NOMO-1 (cell line): ENCODE results near the gene CLEC2L.

Source experiments
- DNase-seq, 2 experiments: peaks; one replicate each; lab custom pipeline; 2025; ENCODE audit not compliant: unreplicated experiment in 2 of 2; lab: John Stamatoyannopoulos, UW

The CLEC2L gene

DNA sequence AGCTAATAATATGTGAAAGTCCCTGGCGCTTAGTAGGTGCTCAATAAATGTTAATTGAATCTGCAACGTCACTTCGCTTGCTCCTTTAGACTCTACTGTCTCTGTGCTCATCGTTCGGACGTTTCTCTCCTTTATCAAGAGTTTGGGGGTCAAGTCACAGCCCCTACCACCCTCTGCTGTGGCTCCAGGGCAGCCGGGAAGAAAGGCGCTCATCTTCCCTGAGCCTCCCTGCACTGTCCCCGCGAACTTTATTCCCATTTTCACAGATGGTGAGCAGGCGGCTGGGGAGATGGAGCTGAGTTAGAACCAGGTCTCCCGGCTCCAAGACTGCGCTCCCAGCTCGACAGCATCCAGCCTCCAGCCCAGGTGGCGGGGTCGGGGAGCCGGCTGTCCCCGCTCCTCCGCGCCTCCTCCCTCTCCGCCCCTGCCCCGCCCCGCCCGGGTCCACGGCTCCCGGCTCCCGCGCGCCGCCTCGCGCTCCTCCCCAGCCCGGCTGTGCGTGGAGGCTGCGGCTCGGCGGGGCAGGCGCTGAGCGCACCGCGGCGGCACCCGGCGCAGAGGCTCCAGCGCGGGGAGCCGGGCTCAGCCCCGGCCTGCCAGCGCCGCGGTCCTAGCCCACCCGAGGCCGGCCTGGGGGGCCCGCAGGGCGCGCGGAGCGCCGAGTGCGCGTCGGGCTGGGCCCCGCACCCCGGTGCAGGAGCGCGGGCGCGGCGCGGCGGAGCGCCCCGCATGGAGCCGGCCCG, at the start of gene CLEC2L:
Gene CLEC2L (plus strand): TSS at position 487 of the 743 bp plus-strand sequence. CDS start 243 bp downstream, at position 730.
- no peak for DNase-seq

DNA sequence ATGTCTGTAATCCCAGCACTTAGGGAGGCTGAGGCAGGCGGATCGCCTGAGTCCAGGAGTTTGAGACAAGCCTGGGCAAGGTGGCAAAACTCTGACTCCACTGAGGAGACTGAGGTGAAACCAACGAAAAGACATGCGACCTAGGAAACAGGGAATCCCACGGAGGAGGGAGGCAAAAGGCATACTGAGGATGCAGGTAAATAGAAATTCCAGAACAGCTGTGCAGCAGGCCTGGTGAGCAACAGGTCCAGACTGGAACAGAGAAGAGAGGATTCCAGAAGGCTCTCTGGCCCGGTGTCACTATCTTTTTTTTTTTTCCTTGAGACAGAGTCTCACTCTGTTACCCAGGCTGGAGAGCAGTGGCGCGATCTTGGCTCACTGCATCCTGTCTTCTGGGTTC, 47.3 kb upstream of the CLEC2L start:
- DNase-seq: no peak

DNA sequence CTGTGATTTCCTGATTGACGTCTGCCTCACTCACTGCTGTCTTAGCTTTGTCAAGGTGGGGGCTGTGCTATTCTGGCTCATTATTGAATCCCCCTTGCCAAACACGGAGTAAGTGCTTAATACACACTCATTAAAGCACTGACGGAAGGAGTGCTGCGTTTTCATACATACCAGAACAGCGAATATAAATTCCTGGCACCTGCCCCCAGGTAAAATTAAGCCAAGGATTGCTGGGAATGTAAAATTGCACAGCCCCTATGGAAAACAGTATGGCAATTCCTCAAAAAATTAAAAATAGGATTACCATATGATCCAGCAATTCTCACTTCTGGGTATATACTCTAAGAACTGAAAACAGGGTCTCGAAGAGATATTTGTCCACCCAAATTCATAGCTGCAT, 46.6 kb upstream of the CLEC2L start:
- DNase-seq: no peak

DNA sequence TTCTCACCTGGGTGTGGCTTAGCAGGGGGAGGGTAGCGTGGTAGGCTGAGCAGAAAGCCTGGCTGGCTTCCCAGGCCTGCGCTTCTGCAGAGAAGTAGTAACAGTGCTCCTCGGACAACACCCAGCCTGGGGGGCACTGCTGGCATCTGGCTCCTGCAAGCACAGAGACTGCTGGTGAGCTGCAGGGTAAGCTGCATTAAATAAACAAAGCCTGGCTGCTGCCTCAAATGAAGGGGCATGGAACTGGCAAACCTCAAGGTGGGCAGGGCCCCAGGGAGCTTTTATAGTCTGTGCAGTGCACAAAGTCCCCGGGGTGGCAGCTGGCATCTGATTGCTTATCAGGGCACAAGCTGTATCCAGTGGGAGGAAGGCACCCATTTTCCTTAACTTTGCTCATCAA, 43.9 kb upstream of the CLEC2L start:
- no peak for DNase-seq

DNA sequence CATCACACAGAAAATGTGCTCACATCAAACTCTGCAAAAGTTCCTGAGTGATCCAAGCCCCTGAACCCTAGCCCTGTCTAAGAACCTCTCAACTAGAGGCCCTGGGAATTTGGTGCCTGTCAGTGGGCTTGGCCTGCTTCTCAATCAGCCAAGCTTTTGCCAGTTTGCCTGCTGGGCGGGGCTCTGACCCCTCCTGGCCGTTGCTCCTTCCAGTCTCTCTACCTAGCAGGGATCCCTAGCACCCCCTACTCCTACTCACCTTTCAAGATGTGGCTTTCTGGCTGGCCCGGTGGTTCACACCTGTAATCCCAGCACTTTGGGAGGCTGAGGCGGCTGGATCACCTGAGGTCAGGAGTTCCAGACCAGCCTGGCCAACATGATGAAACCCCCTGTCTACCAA, 42.1 kb upstream of the CLEC2L start:
- no peak for DNase-seq

DNA sequence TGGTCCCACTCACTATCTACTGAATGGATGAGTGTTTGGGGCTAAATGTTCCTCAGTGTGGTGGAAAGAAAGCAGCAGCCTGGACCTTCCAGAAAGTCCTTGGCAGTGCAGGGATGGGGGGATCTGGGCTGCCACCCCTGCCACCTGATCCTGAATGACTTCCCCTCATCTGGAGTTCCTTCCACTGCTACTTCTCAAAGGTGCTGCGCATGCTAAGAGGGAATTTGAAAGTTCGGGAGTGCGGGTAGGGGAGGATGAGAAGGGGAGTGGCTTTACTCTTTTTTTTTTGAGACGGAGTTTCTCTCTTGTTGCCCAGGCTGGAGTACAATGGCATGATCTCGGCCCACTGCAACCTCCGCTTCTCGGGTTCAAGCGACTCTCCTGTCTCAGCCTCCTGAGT, 41.4 kb upstream of the CLEC2L start:
- no peak for DNase-seq

DNA sequence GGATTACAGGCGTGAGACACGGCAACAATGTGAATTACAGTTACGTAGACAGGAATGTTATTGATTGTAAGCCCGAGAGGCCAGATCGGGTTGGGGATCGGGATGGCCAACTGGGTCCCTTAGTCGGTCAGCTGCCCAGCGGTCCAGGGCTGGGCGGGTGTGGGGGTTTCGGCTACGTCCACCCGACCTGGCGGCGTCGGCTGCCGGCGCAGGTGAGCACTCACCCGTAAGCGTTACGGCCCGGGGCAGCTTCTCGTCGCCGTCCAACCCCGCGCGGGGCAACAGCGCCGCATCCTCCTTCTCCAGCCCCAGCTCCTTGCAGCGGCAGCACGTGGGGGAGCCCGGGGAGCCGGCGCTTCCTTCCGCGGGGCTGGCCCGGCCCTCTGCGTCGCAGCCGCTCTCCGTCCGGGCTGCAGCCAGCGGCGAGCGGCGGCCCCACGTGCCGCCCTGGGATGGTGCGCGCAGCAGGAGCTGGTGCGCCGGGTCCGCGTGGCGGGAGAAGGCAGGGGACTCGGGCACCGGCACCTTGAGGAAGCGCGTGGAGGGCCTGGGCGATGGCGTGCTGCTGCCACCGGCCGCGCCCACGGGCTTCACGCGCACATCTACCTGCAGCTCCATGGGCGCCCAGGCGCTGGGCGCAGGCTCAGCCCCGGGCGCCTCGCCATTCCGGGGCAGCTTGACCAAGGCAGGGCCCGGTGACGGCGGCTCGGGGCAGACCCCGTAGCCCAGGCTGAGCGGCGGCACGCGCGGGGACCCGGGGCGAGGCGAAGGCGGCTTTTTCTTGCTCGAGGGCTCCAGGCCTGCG, 40.6 kb upstream of the CLEC2L start:
- no peak for DNase-seq

DNA sequence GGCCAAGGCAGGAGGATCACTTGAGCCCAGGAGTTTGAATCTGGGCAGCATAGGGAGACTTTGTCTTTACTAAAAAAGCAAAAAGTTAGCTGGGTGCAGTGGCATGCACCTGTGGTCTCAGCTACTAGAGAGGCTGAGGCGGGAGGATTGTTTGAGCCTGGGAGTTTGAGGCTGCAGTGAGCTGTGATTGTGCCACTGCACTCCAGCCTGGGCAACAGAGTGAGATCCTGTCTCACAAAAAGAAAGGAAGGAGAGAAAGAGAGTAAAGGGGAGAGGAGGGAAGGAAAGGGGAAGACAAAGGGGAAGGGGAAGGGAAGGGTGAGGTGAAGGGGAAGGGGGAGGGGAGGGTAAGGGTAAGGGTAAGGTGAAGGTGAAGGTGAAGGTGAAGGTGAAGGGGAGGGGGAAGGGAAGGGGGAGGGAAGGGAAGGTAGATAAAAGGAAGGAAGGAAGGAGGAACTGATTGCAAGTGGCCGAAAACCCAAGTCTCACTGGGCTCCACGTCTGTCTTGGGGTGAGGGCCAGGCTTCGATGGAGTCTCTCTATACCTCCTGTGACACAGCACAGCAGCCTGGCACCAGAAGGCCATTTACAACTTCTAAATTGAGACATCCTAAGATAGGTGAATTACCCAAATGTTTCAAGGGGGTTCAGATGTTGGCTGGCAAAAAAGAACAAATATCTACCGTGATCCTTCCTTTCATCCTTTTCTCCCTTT, 36.0 kb upstream of the CLEC2L start:
- DNase-seq: no peak

DNA sequence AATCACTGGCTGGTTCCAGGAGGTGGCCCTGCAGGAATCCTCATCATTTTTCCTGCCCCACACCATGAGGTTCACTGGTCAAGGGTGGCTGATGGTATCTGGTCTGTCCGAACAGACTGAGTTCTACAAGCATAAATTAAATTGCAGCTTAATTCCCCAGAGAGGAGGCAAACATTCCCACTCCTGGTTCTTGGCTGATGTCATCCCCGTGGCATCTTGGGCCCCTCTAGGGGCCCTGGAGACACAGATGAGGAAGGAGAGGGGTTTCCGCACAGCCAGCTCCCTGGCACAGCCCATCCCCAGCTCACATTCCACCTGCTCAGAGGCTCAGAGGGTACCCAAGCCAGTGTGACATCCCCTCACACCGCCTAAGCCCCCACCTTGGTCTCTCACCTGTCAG, 34.7 kb upstream of the CLEC2L start:
- DNase-seq: no peak

DNA sequence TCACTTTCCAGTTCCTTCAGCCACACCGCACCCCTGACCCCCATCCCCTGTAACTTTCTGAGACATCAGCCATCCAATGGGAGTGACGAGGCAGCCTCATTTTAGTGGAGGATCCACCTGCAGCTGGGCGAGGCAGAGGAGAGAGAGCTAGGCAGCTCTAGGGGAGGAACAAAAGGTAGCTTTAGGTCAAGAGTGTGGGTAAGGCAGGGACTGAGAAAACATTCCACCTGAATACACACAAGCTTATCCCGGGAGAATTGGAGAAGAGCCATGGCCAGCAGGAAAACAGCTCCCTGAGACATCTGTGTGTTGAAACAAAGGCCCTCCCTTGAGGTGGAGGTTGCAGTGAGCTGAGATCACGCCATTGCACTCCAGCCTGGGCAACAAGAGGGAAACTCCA, 33.4 kb upstream of the CLEC2L start:
- no peak for DNase-seq

DNA sequence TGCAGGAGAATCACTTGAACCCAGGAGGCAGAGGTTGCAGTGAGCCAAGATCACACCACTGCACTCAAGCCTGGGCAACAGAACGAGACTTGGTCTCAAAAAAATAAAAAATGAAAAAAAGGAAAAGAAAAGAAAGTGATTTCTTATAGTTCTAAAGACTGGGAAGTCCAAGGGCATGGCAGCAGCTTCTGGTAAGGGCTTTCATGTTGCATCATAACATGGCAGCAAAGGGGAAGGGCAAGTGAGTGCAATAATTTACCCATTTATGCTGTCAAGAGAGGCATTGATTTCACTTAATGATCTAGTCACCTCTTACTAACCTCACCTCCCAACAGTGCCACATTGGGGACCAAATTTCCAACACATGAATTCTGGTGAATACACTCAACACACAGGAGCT, 31.2 kb upstream of the CLEC2L start:
- DNase-seq: no peak

DNA sequence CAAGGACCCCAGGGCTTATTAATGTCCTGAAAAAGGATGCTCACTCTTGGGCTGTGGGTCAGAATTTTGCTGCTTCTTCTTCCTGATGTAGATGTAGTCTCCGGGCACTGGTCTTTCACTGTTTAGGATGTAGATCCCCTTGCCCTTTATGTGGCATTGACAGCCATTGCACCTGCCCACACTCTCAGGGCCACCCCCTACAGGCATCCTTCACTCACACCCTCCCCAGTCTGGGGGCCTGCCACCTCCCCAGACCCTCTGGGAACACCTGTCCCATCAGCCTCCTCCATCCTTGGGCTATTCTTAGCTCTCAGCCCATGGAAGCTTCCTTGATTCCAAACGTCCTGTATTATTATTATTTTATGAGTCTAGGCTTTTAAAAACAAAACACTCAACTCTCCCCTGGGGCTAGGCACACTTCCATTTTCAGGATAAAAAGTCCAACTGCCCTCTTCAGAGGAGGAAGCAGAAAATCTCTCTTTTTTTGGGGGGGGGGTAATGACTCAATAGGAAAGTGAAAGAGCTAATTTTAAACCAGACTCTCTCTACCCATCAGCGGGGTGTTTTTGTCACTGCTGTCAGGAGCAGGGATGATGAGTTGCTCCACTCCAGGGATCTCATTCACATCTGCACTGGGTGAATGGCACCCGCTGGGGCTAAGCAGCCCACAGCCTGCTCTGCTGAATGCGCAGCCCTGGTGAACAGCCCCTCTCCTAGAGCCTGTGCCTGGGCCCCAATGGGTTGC, 28.5 kb upstream of the CLEC2L start:
- DNase-seq: peak in 1 of 2 experiments; percentile 7

DNA sequence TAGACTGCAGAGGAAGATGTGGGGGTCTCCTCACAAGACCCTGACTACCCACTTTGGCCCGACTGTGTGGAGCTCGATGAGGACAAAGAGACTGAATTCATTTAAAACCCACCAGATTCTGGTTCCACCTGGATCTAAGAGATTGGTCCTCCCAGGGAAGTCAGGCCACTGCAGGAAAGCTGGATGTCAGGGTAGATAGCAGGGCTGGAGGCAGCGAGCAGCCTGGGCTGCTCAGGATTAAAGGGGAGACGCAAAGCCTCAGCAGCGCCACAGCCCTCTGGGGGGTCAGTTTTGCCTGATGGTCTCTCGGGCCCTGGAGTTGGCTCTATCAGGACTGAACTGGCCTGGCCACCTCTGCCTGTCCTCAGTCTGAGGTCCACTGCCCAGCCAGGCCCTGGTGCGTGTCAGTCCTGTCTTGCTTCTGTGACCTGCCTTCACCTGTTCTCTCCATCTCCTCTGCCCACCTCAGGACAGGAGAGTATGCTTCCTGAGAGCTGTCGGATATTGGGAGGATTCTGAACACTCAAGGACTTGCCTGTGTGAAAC, 27.8 kb upstream of the CLEC2L start:
- no peak for DNase-seq

DNA sequence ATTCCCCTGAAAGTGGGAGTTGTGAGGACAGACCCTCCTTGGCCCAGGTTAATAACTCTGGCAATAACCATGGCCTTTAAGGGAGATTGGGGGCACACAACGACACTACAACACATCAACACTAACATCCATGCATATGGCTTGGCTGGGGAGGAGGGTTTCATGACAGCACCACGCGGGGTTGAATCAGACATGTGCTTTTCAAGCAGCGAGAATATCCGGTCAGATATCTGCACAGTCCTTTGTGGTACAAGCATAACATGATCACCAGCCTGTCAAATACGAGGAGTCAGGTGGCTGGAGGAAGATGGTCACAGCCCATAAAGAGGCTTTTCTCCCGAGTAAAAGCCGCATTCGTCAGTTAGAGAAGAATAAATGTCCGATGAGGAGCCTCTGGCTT, 27.0 kb upstream of the CLEC2L start:
- no peak for DNase-seq

DNA sequence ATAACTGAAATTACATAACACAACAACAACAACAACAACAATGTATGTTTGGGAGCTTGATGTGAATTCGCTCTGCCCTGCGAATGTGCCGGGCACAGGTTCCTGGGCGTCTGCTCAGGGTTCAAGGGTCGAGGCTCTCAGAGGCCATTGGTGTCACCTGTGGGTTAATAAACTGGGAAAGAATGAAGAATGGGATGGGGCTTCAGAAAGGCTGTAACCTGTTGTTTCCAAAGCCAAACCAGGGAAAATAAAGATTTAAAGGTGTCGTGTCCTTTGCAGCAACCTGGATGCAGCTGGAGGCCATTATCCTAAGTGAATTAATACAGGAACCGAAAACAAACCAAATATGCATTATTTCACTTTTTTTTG, 22.7 kb upstream of the CLEC2L start:
- DNase-seq: no peak

DNA sequence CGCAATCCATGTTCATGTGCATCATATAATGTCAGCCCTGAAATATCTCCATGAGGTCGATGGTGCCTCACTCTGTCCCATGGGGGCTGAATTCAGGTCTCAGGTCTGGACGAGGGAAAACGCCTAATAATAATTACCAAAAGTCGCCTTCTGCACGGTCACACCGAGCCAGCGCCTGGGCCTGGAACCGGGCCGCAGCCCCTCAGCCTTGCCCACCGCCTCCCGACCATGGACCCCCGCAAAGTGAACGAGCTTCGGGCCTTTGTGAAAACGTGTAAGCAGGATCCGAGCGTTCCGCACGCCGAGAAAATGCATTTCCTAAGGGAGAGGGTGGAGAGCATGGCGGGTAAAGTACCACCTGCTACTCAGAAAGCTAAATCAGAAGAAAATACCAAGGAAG, 21.3 kb upstream of the CLEC2L start:
- no peak for DNase-seq

DNA sequence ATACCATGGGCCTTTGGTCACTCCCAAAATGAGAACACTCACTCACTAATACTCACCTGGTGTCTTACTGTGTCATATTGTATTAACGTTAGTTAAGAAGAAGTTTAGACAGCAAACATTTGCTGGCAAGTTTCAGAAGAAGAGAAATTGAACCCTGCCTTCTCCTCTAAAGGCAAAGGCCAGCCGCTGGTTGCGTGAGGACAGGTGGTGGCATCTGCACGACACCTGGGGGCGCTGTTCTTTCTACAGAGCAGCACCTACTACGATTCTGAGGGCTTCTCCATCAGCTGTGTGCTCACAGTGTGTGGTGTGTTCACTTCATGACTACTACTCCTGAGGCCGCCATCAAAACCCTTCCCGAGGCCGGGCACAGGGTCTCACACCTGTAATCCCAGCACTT, 17.9 kb upstream of the CLEC2L start:
- DNase-seq: no peak

DNA sequence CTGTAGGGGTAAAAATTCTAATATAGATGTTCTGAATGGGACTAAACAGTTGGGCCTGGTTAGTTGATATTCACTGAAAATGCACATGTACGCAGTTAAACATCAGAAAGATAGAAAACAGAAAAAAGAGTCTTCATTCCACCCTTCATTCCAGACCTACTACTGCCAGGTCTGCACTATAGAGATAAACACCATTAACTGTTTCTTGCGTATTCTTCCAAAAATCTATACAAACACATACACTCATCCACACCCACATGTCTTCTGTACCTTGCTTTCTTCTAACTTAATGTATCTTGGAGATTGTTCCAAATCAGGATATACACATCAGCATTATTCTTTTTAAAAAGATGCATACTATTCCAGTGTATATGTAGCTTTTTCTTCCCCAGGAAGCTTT, 13.9 kb upstream of the CLEC2L start:
- DNase-seq: no peak

DNA sequence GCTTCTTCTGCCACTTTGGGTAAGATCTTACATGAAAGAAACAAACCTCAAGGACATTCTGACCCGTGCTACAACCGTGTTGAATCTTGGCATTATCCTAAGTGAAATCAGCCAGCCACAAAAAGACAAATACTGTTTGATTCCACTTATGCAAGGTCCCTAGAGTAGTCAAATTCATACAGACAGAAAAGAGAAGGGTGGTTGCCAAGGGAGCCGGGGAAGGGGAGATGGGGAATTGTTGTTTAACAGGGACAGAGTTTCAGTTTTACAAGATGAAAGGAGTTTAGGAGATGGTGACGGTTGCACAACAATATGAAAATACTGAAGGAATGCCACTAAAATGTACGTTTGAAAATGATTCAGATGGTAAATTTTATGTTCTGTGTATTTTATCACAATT, 12.2 kb upstream of the CLEC2L start:
- no peak for DNase-seq

DNA sequence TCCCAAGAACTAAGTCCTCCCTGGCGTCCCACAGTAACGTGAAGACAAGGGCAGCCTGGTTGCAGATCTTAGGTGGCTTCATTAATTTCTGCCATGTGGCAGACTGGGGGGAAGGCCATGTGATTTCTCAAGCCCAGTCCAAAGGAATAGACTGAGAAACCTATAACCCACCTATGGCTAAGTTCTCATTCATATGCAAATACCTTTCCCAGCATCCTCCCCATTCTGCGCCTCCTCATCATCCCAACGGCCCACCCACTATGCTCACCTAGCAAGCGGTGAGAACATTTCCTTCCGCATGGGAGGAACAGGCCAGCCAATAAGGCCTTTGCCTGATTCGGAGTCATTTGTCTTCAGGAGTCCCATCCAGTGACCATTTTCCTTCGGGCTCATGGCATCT, 8.2 kb upstream of the CLEC2L start:
- no peak for DNase-seq

DNA sequence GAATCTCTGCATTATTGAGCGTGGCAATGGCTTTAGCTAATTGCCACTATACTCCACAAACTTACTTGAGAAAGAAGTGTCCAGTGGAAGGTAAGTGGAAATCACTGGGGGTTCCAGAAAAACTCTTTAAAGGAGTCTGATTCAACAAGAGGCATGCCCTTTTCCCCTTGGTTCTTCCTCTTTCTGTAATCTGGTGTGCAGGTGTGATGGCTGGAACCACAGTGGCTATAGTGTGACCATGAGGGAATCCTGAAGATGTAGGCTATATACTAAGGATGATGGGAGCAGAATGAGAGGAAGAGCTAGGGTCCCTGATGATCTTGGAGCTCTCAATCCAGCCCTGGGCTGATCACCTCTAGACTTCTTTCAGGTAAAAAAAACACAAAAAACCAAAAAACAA, 2.0 kb upstream of the CLEC2L start:
- DNase-seq: no peak
